Measurements from ENCODE around the gene CIITA. TPM values are rescaled to one million over a fixed set of nuclear protein-coding genes. Genes with fewer than 3 reads are reported as not detected.

The CIITA gene
- total RNA-seq, 1 experiment from 2014 or later = 0.26 TPM

GRCh38 chr16:10959161-10959560 lies 82.2 kb downstream of the CIITA start:
- no peaks in the 10 kb centered on the region for H3K27me3 Mint-ChIP-seq (ENCODE audit: low read depth)
- H3K27ac Mint-ChIP-seq = no peak overlapping the region
- no peak for DNase-seq (ENCODE audit: low spot score)
- no peaks in the 10 kb centered on the region for H3K9me3 Mint-ChIP-seq
- peaks cover 3% of the 10 kb centered on the region for H3K4me1 Mint-ChIP-seq
- ChIA-PET POLR2A (interaction anchor here (0.7 kb wide), 1 partner anchor 301 kb away, joined by 3 read pairs; no protein-coding TSS in a partner anchor), CTCF (interaction anchor here (0.6 kb wide), 1 partner anchor 26 kb away, joined by 3 read pairs; no protein-coding TSS in a partner anchor)
- no peak for TF ChIP-seq PRRX2 (CRISPR knock-in tag; IDR thresholded peaks at IDR 0.05)
- TF ChIP-seq SOX15 (CRISPR knock-in tag; IDR thresholded peaks at IDR 0.05) = no peak
- TF ChIP-seq AFF4 (CRISPR knock-in tag; IDR thresholded peaks at IDR 0.05; ENCODE audit: borderline replicate concordance) = no peak
- TF ChIP-seq HMGA2 (CRISPR knock-in tag; IDR thresholded peaks at IDR 0.05) = no peak
- no peak for TF ChIP-seq ATF1 (CRISPR knock-in tag; IDR thresholded peaks at IDR 0.05)
- no peak overlapping the region for H3K4me3 Mint-ChIP-seq
- peaks cover 12% of the 10 kb centered on the region for H3K36me3 Mint-ChIP-seq
- no peak for ATAC-seq

- ATAC-seq = no peak
- TF ChIP-seq ATF1 (CRISPR knock-in tag; IDR thresholded peaks at IDR 0.05) (no peak), CBFB (CRISPR knock-in tag; IDR thresholded peaks at IDR 0.05; ENCODE audit: low read depth) (no peak), IRF1 (CRISPR knock-in tag; IDR thresholded peaks at IDR 0.05) (no peak), MXD4 (CRISPR knock-in tag; IDR thresholded peaks at IDR 0.05; ENCODE audit: borderline replicate concordance) (no peak), CREM (CRISPR knock-in tag; IDR thresholded peaks at IDR 0.05) (no peak), NR2C2 (CRISPR knock-in tag; IDR thresholded peaks at IDR 0.05) (no peak), ZNF281 (CRISPR knock-in tag; IDR thresholded peaks at IDR 0.05) (no peak), ZMAT4 (CRISPR knock-in tag; IDR thresholded peaks at IDR 0.05) (no peak), GTF2I (CRISPR knock-in tag; conservative IDR thresholded peaks at IDR 0.05) (no peak), E2F5 (CRISPR knock-in tag; IDR thresholded peaks at IDR 0.05) (no peak)
- Mint-ChIP-seq H3K27me3 (ENCODE audit: low read depth) (no peaks in the 10 kb centered on the region), H3K4me1 (peaks cover 4% of the 10 kb centered on the region), H3K36me3 (peaks cover 12% of the 10 kb centered on the region), H3K9me3 (no peaks in the 10 kb centered on the region), H3K4me3 (no peak overlapping the region), H3K27ac (peak overlapping the region; percentile 34; the same call in 1 of the 2 replicates)
- ChIA-PET CTCF (interaction anchor here (5.5 kb wide), 1 partner anchor 9 kb away, joined by 70 read pairs; no protein-coding TSS in a partner anchor), POLR2A (no interaction called here)
- no peak for DNase-seq (ENCODE audit: low spot score)
Observed at GRCh38 chr16:10961231-10961630, 84.2 kb downstream of the CIITA start.
